ENCODE data around the gene VPS50. TPM values are rescaled to one million over a fixed set of nuclear protein-coding genes. Genes with fewer than 3 reads are reported as not detected.
"Not testable (repeated sequence)": the region's sequence is repeated elsewhere in the genome, so short reads cannot be mapped to it uniquely, and the experiment has no call there.

Gene VPS50
- total RNA-seq, 1 donor from 2014 or later = 17.1 TPM

DNA sequence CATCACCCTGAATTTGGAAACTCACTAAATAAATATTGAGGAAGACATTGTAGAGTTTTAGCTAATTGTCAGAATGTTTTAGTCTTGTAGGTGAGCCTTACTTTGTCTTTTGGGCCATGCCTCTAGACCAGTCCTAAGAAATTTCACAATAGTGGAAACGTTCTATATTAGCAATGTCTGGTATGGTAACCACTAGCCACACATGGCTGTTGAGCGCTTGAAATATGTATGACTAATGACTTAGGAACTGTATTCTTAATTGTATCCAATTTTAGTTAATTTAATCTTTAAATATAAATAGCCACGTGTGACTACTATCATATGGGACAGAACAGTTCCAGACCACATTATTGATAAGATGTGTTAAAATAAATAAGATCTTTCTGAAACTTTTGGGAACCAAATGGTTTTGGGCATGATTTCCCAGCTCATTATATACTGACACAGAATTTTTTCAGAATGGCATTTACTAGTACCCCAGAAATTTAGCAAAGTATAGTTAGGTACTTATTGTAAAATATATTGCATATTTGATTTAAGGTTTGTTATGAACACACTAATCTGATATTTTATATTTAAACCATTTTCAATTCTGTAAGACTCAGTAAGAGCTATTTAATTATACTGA is 95.0 kb downstream of the VPS50 start:
- peaks cover 7% of the 10 kb centered on the region for H3K36me3 Mint-ChIP-seq (ENCODE audit: low read depth)

DNA sequence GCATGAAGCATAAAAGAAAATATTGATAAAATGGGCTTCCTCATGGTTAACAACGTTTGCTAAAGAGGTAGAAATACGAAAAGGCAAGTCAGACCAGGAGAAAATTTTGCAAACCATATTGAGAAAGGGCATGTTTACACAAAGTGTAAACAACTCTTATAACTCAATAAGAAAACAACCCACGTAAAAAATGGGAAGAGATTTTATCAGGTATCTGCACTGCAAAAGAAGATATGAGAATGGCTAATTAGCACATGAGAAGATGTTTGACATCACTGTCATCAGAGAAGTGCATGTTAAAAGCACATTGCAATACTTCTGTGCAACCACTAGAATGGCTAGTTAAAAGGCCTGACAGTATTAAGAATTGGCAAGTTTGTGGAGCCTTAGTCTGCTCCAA is 99.5 kb downstream of the VPS50 start:
- Mint-ChIP-seq H3K4me3 (no peak overlapping the region), H3K36me3 (ENCODE audit: low read depth) (peaks cover 2% of the 10 kb centered on the region), H3K9me3 (no peaks in the 10 kb centered on the region), H3K27ac (no peak overlapping the region), H3K27me3 (no peaks in the 10 kb centered on the region), H3K4me1 (no peaks in the 10 kb centered on the region)
- no peak for DNase-seq
- intact Hi-C loops (cut with micrococcal nuclease) = no loop called here

More for the DNA sequence above, 95.0 kb downstream of the VPS50 start:
- H3K4me3 Mint-ChIP-seq = no peak overlapping the region
- no peak for DNase-seq
- no peaks in the 10 kb centered on the region for H3K4me1 Mint-ChIP-seq
- H3K9me3 Mint-ChIP-seq = no peaks in the 10 kb centered on the region
- H3K27me3 Mint-ChIP-seq = no peaks in the 10 kb centered on the region
- H3K27ac Mint-ChIP-seq = no peak overlapping the region
- intact Hi-C loops (cut with micrococcal nuclease) = no loop called here

DNA sequence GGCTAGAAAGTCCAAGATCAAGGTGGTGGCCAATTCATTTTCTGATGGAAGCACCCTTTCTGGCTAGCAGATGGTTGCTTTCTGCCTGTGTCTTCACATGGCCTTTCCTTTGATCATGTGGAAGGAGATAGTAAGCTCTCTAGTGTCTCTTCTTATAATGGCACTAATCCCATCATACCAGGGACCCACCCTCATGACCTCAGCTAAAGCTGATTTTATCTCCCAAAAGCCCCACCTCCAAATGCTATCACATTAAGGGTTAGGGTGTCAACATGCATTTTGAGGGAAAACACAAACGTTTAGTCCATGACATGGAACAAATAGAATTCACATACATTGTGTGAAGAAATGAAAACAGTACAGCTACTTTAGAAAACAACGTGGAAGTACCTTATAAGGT is 100.0 kb downstream of the VPS50 start:
- Mint-ChIP-seq H3K36me3 (ENCODE audit: low read depth) (peaks cover 2% of the 10 kb centered on the region), H3K27me3 (no peaks in the 10 kb centered on the region), H3K9me3 (no peaks in the 10 kb centered on the region), H3K4me1 (no peaks in the 10 kb centered on the region), H3K4me3 (no peak overlapping the region), H3K27ac (no peak overlapping the region)
- no peak for DNase-seq
- intact Hi-C loops (cut with micrococcal nuclease) = no loop called here

DNA sequence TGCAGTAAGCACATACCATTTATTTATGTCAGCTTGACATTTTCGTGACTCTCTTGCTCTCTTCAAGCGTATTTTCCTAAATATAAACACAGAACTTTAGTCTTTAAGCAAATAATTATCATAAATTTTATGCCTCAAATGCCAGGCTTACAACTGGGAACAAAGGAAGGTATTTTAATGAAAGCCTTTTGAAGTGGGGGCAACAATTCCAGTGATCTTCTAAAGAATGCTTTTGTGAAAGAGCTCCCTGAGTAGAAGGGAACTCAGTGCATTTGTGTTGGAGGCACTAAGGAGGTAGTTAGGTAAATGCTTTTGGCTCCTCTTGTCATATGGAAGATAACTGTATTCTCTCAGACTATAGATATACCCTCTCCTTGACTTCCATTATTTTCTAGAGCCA is 104.9 kb downstream of the VPS50 start:
- H3K36me3 Mint-ChIP-seq (ENCODE audit: low read depth) = peaks cover 7% of the 10 kb centered on the region
- DNase-seq = no peak
- H3K27ac Mint-ChIP-seq = no peak overlapping the region
- intact Hi-C loops (cut with micrococcal nuclease) = no loop called here
- H3K9me3 Mint-ChIP-seq = peaks cover 4% of the 10 kb centered on the region
- H3K4me3 Mint-ChIP-seq = no peak overlapping the region
- no peaks in the 10 kb centered on the region for H3K4me1 Mint-ChIP-seq
- no peaks in the 10 kb centered on the region for H3K27me3 Mint-ChIP-seq

DNA sequence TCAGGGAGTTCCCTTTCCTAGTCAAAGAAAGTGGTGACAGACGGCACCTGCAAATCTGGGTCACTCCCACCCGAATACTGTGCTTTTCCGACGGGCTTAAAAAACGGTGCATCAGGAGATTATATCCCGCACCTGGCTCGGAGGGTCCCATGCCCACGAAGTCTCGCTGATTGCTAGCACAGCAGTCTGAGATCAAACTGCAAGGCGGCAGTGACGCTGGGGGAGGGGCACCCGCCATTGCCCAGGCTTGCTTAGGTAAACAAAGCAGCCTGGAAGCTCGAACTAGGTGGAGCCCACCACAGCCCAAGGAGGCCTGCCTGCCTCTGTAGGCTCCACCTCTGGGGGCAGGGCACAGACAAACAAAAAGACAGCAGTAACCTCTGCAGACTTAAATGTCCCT is 110.0 kb downstream of the VPS50 start:
- DNase-seq, H3K27me3 Mint-ChIP-seq, H3K9me3 Mint-ChIP-seq: not testable (repeated sequence)

DNA sequence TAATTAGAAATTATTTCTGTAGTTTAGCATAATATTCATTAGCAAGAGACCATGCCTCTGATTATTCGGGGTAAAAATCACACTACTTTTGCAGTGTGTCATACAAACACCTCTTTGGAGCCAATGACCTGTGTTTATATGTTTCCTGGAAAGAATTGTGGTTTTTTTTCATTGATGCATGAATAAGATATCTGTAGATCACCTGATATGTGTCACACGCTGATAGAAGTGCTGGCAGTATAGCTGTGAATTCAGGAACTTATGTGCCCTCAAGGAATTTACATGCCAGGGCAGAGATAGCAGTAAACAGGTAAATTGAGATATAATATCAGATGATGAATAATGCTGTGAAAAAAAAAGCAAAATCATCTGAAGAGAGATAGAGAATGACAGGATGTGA is 118.2 kb downstream of the VPS50 start:
- Mint-ChIP-seq H3K27me3 (no peaks in the 10 kb centered on the region), H3K9me3 (no peaks in the 10 kb centered on the region), H3K4me3 (no peak overlapping the region), H3K4me1 (peaks cover 3% of the 10 kb centered on the region), H3K36me3 (ENCODE audit: low read depth) (peaks cover 3% of the 10 kb centered on the region), H3K27ac (no peak overlapping the region)
- no peak for DNase-seq
- intact Hi-C loops (cut with micrococcal nuclease) = no loop called here

More for the DNA sequence above, 110.0 kb downstream of the VPS50 start:
- H3K36me3 Mint-ChIP-seq (ENCODE audit: low read depth); intact Hi-C loops (cut with micrococcal nuclease); H3K4me1 Mint-ChIP-seq; H3K27ac Mint-ChIP-seq; H3K4me3 Mint-ChIP-seq: not testable (repeated sequence)

DNA sequence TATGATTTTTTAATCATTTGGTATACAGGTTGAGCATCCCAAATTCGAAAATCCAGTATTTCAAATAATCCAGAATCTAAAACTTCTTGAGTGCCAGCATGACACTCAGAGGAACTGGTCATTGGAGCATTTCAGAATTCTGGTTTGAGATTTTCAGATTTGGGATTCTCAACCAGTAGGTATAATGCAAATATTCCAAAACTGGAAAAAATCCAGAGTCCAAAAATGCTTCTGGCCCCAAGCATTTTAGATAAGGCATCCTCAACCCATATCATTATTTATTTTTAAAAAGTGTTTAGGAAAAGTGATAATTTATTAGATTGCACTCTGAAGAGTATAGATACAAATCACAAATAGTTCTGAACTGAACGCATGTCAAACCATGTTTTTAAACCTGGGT is 120.7 kb downstream of the VPS50 start:
- H3K4me3 Mint-ChIP-seq = no peak overlapping the region
- intact Hi-C loops (cut with micrococcal nuclease) = no loop called here
- no peaks in the 10 kb centered on the region for H3K9me3 Mint-ChIP-seq
- DNase-seq = no peak
- H3K27me3 Mint-ChIP-seq = no peaks in the 10 kb centered on the region
- H3K27ac Mint-ChIP-seq = no peak overlapping the region
- peaks cover 3% of the 10 kb centered on the region for H3K36me3 Mint-ChIP-seq (ENCODE audit: low read depth)
- peaks cover 3% of the 10 kb centered on the region for H3K4me1 Mint-ChIP-seq

DNA sequence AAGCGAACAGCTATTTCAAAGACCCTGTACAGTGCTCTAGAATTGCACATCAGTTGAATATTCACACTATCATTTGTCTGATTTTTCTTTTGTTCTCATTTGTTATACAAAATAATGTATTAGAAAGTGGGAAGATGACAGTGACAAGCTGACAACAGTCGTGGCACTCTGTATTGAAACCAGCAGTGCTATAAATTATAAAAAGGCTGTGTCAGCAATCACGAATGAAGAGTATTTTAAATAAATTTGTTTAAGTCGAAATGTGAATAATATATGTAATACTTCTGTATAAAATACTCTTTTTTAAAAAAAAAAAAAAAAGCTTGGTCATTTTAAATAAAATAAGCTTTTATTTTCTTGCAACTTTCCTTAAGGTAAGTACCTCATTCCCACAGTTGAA is 122.6 kb downstream of the VPS50 start:
- Mint-ChIP-seq H3K36me3 (ENCODE audit: low read depth) (no peaks in the 10 kb centered on the region), H3K27me3 (no peaks in the 10 kb centered on the region), H3K4me1 (peaks cover 3% of the 10 kb centered on the region), H3K9me3 (no peaks in the 10 kb centered on the region), H3K27ac (no peak overlapping the region), H3K4me3 (no peak overlapping the region)
- intact Hi-C loops (cut with micrococcal nuclease) = no loop called here
- no peak for DNase-seq

DNA sequence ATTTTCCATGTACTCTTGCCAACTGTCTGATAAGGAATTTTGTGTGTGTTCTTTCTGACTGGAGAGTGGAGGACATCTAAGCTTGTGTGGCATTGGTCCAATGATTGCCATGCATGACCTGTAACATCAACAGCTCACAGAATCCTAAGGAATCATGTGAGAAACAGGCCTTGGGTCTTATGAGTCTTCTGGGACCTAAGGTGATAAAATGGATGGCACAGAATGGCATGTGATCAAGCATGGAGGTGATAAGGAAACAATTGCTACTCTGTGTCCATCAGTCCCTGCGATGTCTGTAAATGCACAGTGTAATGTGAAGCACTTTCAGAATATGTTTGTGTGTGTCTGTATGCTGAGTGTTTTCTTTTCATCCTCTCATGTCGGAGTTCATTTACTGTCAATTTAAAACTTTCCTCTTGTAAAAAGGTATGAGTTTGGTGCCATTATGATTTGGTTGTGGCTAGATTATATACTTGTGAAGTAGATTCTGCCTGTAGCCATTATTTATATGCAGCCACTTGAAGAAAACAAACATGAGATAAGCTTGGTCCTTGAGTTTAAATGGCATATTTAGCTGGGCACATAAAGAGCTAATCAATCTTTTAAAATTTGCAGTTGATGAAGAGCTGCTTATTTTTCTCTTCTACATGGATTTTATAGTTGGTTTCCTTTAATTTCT is 127.5 kb downstream of the VPS50 start:
- H3K36me3 Mint-ChIP-seq (ENCODE audit: low read depth) = no peaks in the 10 kb centered on the region
- no peak for DNase-seq
- no peak overlapping the region for H3K4me3 Mint-ChIP-seq
- H3K9me3 Mint-ChIP-seq = no peaks in the 10 kb centered on the region
- intact Hi-C loops (cut with micrococcal nuclease) = no loop called here
- no peaks in the 10 kb centered on the region for H3K27me3 Mint-ChIP-seq
- H3K4me1 Mint-ChIP-seq = no peaks in the 10 kb centered on the region
- no peak overlapping the region for H3K27ac Mint-ChIP-seq

DNA sequence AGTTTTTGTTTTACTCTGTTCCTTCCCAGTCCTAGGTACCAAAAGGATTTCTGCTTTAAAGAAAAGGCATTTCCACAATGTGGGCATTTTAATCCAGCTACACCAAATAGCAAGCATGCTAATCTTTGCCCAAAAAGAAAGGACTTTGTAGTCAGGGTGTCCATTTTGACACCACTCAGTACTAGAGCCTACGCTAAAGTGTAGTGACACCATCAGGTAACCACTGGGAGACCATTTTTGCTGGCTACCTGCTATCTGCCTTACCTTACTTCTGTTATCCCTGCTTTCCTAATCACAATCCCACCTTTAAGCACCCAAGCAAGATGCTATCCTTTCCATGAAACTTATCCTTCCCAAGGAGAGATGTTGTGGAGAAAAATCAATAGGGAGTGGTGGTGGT is 129.7 kb downstream of the VPS50 start:
- Mint-ChIP-seq H3K27me3 (no peaks in the 10 kb centered on the region), H3K9me3 (no peaks in the 10 kb centered on the region), H3K4me1 (no peaks in the 10 kb centered on the region), H3K4me3 (no peak overlapping the region), H3K36me3 (ENCODE audit: low read depth) (no peaks in the 10 kb centered on the region), H3K27ac (no peak overlapping the region)
- DNase-seq = no peak
- intact Hi-C loops (cut with micrococcal nuclease) = no loop called here

DNA sequence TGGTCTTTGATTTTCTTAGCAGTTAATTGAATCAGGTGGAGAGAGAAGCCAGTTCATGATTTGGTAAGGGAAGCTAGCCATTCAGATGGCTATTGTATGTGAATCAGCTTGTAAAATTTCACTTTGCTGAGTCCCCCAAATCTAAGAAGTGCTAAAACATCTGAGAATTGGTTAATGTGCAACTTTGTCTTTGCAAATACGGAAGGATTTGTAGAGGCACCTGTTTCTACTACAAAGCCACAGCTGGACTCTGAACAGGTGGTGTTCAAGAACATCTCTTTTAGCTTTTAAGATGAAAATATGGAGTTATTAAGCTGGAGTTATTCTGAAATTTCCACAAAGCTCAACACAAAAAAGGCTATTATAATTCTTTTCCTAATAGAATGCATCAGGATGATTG is 132.6 kb downstream of the VPS50 start:
- H3K9me3 Mint-ChIP-seq = peaks cover 3% of the 10 kb centered on the region
- DNase-seq = no peak
- H3K27ac Mint-ChIP-seq = no peak overlapping the region
- no peaks in the 10 kb centered on the region for H3K4me1 Mint-ChIP-seq
- peaks cover 2% of the 10 kb centered on the region for H3K27me3 Mint-ChIP-seq
- H3K36me3 Mint-ChIP-seq (ENCODE audit: low read depth) = no peaks in the 10 kb centered on the region
- intact Hi-C loops (cut with micrococcal nuclease) = no loop called here
- no peak overlapping the region for H3K4me3 Mint-ChIP-seq

DNA sequence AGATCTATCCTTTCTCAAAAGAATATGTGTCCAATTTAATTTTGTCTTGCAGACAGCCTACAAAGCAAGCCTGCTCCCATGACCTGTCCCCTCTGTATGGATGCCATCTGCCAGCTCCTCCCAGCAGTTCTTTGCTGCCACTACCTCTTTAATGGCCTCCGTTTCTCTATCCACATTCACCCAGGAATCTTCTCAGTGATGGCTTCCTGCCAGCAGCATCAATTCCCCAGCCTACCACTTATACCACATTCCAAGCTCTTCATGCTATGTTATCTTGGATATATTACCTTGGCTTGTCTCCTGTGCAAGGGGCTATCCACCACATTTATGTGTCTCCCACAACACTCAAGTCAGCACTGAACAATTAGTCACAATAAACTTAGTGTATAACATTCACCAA is 133.2 kb downstream of the VPS50 start:
- intact Hi-C loops (cut with micrococcal nuclease) = no loop called here
- H3K4me3 Mint-ChIP-seq = no peak overlapping the region
- H3K27ac Mint-ChIP-seq = no peak overlapping the region
- no peaks in the 10 kb centered on the region for H3K36me3 Mint-ChIP-seq (ENCODE audit: low read depth)
- peaks cover 3% of the 10 kb centered on the region for H3K9me3 Mint-ChIP-seq
- peaks cover 2% of the 10 kb centered on the region for H3K27me3 Mint-ChIP-seq
- no peaks in the 10 kb centered on the region for H3K4me1 Mint-ChIP-seq
- DNase-seq = no peak

DNA sequence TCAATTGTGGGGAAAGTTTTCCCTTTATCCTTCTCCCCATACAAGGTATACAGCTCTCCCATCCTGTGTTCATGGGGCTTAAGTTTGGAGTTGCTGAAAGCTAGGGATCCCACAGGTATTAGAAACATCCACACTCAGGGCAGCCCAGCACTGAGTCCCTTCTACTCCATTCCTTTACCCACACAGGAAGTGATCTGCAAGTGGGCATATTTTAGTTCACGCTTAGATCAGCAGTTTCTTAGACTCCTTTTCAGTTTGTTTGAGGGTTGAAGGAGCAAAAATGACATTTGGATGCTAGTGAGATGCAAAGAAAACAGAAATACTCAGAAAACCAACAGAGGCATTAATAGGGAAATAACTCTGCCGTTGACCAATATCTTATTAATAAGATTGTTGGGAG is 134.7 kb downstream of the VPS50 start:
- no peak for DNase-seq
- Mint-ChIP-seq H3K27ac (no peak overlapping the region), H3K4me1 (no peaks in the 10 kb centered on the region), H3K36me3 (ENCODE audit: low read depth) (no peaks in the 10 kb centered on the region), H3K9me3 (peaks cover 3% of the 10 kb centered on the region), H3K27me3 (peaks cover 2% of the 10 kb centered on the region), H3K4me3 (no peak overlapping the region)
- intact Hi-C loops (cut with micrococcal nuclease) = no loop called here

DNA sequence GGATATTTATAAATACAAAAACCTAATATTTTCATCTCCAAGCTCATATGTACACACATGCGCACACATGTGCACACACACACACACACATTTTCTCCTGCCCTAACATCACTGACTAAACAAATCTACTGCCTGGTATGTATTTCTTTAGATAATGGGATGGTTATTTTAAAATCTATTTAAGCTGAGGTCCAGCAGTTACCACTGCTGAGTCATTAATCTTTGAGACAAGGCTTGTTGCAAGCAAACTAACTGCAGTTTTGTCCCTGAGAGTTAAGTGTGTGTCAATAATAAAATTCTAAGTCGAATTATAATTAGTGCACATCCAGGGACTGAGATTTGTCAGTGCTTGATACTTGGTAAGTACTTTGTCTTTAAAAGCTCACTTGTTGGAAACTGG is 135.1 kb downstream of the VPS50 start:
- peaks cover 3% of the 10 kb centered on the region for H3K9me3 Mint-ChIP-seq
- H3K27me3 Mint-ChIP-seq = peaks cover 2% of the 10 kb centered on the region
- no peaks in the 10 kb centered on the region for H3K4me1 Mint-ChIP-seq
- intact Hi-C loops (cut with micrococcal nuclease) = no loop called here
- no peaks in the 10 kb centered on the region for H3K36me3 Mint-ChIP-seq (ENCODE audit: low read depth)
- no peak overlapping the region for H3K4me3 Mint-ChIP-seq
- no peak overlapping the region for H3K27ac Mint-ChIP-seq
- DNase-seq = no peak

DNA sequence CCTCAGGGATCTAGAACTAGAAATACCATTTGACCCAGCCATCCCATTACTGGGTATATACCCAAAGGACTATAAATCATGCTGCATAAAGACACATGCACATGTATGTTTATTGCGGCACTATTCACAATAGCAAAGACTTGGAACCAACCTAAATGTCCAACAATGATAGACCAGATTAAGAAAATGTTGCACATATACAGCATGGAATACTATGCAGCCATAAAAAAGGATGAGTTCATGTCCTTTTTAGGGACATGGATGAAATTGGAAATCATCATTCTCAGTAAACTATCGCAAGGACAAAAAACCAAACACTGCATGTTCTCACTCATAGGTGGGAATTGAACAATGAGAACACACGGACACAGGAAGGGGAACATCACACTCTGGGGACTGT is 138.8 kb downstream of the VPS50 start:
- intact Hi-C loops (cut with micrococcal nuclease) = not testable (repeated sequence)

More for the DNA sequence above, 138.8 kb downstream of the VPS50 start:
- DNase-seq; H3K9me3 Mint-ChIP-seq; H3K27ac Mint-ChIP-seq; H3K4me3 Mint-ChIP-seq; H3K4me1 Mint-ChIP-seq; H3K36me3 Mint-ChIP-seq (ENCODE audit: low read depth): not testable (repeated sequence)
- H3K27me3 Mint-ChIP-seq = peaks cover 11% of the 10 kb centered on the region

All from activated CD4-positive, alpha-beta T cell treated with anti-CD3 and anti-CD28 coated beads, Interleukin-2, amount 10 ng/mL, durations not matched to agents 24 days and 14 days (primary cell).